GM11168 (cell line): ENCODE results near the gene DTWD1.
"Not testable (repeated sequence)": the region's sequence is repeated elsewhere in the genome, so short reads cannot be mapped to it uniquely, and the experiment has no call there.

ENCODE experiments used
- in situ Hi-C: fragments of 300-500 bp; cut with MboI; formaldehyde crosslinking; loops from one replicate; pipeline ENCODE4 v1.12.0; 2022; ENCODE audit warnings: low sequenced_read_pairs; ENCODE audit not compliant: unreplicated experiment

Gene DTWD1

GRCh38 chr15:49620658-49621368, at the start of gene DTWD1, which contains the start of gene FAM227B:
Gene DTWD1, plus strand, starts transcription at chr15:49621048. Its CDS starts 4,120 bp downstream, at chr15:49625168.
Gene FAM227B, minus strand, starts transcription at chr15:49620818. Its CDS starts 5,647 bp downstream, at chr15:49615171.
- in situ Hi-C loops, result no loop called here

GRCh38 chr15:49573421-49573820, 47.4 kb upstream of the DTWD1 start:
- in situ Hi-C loops, result no loop called here

GRCh38 chr15:49589030-49589429, 31.8 kb upstream of the DTWD1 start:
- in situ Hi-C loops, result no loop called here

- in situ Hi-C loops, result not testable (repeated sequence)
Measured at GRCh38 chr15:49592829-49593316, 28.0 kb upstream of the DTWD1 start.

- in situ Hi-C loops, result no loop called here
Measured at GRCh38 chr15:49604625-49605409, 16.0 kb upstream of the DTWD1 start.

- in situ Hi-C loops, result no loop called here
Measured at GRCh38 chr15:49605588-49605987, 15.3 kb upstream of the DTWD1 start.

- in situ Hi-C loops, result no loop called here
Measured at GRCh38 chr15:49606594-49606993, 14.3 kb upstream of the DTWD1 start.

GRCh38 chr15:49610157-49610918, 10.5 kb upstream of the DTWD1 start:
- in situ Hi-C loops, result no loop called here

GRCh38 chr15:49612240-49612639, 8.6 kb upstream of the DTWD1 start:
- in situ Hi-C loops, result not testable (repeated sequence)

GRCh38 chr15:49619226-49619625, 1.6 kb upstream of the DTWD1 start:
- in situ Hi-C loops, result no loop called here

GRCh38 chr15:49620199-49620598, 649 bp upstream of the DTWD1 start:
- in situ Hi-C loops, result no loop called here

GRCh38 chr15:49621401-49621811, 558 bp downstream of the DTWD1 start:
- in situ Hi-C loops, result no loop called here

GRCh38 chr15:49621887-49622286, 1.0 kb downstream of the DTWD1 start:
- in situ Hi-C loops, result no loop called here

- in situ Hi-C loops, result no loop called here
Measured at GRCh38 chr15:49622561-49622960, 1.7 kb downstream of the DTWD1 start.

- in situ Hi-C loops, result no loop called here
Measured at GRCh38 chr15:49624056-49624455, 3.2 kb downstream of the DTWD1 start.

GRCh38 chr15:49625460-49626036, 4.7 kb downstream of the DTWD1 start:
- in situ Hi-C loops, result no loop called here

- in situ Hi-C loops, result no loop called here
Measured at GRCh38 chr15:49627407-49627877, 6.6 kb downstream of the DTWD1 start.

GRCh38 chr15:49628379-49628778, 7.5 kb downstream of the DTWD1 start:
- in situ Hi-C loops, result no loop called here

- in situ Hi-C loops, result no loop called here
Measured at GRCh38 chr15:49637857-49638256, 17.0 kb downstream of the DTWD1 start.

GRCh38 chr15:49644364-49644794, 23.5 kb downstream of the DTWD1 start:
- in situ Hi-C loops, result no loop called here
